ENCODE measurements around the gene MPL.

The MPL gene

DNA sequence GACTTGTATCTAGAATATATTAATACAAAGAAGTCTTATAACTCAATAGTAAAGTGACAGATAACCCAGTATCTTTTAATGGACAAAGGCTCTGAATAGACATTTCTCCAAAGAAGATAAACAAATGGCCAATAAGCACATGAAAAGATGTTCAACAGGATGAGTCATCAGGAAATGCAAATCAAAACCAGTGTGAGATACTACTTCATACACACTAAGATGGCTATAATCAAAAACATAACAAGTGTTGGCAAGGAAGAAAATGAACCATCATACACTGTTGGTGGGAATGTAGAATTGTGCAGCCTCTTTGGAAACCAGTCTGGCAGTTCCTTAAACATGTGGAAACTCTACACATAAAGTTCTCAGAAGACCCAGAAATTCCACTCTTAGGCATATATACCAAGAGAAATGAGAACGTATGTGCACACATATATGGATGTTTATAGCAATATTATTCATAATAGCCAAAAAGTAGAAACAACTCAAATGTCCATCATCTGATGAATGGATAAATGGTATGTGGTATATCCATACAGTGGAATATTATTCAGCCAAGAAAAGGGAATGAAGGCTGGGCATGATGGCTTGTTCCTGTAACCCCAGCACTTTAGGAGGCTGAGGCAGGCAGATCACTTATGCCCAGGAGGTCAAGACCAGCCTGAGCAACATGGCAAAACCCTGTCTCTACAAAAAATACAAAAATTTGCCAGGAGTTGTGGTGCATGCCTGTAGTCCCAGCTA lies 9.9 kb upstream of the MPL start:
- DNase-seq, result no peak

DNA sequence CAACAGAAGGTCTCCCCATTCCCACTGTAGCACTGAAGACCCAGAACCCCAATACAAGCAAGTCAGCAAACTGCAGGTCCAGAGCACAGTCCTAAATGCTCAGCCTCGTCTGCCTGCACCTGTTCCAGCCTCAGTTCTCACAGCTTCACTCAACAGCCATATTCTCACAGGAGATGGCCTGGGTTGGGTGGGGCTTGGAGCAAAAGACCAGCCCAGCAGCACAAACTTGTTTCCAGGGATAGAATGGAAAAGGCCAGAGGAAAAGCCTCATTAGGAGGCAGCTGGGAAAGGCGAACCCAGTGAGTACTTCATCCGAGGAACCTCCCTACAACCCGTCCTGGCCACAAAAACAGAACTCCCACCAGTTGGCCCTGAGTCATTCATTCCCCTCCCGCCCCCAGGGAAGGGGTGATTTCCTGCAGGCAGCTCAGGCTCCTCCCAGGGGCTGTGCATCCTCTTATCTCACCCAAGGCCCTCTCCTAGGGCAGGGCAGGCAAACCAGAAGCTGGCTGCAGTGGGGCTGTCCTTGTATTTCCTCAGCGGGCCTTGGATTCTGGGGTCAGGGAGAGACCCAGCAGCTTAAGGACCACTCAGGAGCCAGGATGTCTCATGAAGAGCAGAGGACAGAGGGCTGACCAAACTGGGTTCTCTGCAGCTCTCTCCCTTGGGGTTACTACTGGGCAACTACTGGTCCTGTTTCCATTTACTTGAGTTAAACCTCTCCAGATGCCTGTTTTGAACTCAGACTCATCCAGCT lies 7.4 kb upstream of the MPL start:
- DNase-seq, result no peak

DNA sequence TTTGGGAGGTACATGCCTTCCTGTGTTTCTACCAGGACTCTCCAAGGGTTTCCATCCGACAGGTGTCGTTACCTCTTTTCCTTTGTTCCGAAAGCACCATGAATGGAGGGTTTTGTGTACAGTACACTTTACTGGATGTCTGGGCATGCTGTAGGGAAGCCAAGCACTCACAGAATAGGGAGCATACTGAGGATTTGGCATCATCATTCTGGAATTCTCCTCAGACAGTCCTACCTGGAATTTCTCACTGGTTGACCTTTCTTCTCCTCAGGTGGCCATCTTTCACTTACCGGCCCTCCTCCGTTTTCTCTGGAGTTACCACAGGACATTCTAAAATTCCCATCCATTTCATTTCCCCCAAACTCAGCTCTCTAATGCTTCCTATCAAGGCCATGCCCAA lies 5.9 kb upstream of the MPL start:
- no peak for DNase-seq

DNA sequence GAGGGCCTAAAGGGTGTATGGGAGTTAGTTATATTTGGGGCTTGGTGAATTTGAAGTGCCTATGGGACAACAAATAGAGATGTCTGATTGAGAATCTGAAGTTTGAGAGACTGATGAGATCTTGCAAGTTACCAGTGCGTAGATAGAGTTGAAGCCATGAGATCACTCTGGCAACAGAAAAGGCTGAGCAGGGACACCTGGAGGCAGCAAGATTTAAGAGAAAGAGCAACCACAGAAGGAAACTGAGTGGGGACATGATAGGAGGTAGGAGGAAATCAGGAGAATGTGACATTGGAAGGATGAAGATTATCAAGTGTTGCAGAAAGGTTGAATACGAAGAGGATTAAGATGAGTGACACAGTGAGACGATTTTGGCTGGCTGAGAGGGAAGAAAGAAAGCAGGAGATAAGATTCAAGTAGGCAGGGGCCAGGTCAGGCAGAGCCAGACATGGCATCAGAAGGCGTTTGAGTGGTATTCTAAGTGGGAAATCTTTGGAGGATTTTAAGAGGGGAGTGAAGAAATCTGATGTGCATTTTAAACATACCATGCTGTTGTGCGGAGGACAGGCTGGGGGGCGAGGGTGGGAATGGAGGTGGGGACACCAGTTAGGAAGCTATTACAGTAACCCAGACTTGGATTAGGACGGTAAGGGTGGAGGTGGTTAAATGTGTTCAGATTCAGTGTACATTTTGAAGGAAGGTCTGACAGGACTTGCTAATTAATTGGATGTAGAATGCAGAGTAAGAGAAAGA lies 3.0 kb upstream of the MPL start:
- no peak for DNase-seq

DNA sequence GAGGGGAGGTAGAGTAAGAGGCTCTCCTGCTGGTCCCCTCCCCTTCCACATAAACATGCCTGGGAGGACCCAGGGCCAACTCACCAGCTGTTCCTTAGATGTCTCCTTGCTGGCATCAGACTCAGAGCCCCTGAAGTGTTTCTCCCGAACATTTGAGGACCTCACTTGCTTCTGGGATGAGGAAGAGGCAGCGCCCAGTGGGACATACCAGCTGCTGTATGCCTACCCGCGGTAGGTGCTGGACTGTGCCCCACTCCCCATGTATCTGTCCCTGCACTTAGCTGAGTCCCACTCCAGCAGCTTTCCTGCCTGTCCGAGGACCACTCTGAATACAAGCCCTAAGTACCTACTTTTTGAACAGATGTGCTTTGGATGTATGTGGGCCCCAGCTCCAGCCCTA lies 383 bp downstream of the MPL start:
- DNase-seq, result no peak

DNA sequence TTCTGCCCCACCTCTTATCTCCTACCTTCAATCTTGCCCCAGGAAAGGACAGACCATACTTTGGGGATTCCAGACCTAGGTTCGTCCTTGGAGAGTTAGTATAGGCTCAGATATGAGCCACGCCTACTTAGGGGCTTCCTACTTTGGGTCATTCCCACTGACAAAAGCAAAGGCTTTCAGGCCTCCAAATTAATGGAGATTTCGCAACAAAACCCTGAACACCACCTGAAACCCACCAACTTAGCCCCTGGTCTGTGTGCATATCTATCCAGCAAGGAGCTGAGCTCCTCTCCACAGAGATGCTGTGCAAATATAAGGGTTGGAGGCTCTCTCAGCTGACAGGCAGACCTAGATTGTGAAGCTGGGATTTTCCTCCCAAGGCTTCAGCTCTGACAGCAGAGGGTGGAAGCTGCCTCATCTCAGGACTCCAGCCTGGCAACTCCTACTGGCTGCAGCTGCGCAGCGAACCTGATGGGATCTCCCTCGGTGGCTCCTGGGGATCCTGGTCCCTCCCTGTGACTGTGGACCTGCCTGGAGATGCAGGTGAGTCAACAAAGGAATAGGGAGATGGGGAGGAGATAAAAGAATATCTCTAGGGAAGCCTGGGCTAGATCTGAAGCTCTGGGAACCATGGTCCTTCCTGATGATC lies 2.1 kb downstream of the MPL start:
- no peak for DNase-seq

DNA sequence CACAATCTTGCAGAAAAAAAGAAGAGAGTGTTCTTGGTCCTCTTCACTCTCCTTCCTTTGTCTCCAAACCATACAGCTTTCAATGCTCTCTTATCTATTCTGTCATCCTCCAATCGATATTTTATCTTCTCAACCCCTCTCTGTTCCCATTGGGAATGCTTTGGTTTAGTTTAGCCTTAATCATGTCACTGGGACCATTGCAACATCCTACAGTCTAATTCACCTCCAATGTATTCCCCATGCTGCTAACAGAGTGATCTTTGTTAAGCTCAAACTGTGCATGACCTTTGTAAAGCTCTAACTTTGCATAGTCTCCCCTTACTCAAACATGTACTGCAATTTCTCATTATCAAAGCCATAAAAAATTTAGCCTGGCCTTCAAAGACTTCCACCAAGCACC lies 2.9 kb downstream of the MPL start:
- no peak for DNase-seq

DNA sequence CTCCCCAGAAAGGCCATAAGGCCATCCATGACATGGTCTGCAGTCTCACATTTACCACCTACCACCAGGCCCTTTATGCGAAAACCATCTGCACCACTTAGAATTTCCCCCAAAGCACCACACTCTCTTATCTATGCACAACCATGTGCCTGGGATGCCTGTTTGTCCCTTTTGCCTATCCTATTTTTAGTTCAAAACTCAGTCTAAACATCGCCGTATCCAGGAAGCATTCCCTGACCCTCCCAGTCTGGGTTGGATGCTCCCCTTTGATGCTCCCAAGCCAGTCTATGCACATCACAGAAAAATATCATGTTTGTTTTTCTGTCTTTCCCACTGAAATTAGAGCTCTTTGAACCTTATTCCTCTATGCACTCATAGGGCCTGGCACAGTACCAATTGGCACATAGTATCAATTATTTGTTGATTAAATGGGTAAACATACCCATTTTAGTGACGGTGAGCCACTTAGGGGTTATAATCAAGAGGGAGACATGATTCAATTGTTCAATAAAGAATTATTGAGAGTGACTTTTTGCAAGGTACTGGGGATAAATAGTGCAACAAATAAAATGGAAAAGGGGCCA lies 6.7 kb downstream of the MPL start:
- no peak for DNase-seq

DNA sequence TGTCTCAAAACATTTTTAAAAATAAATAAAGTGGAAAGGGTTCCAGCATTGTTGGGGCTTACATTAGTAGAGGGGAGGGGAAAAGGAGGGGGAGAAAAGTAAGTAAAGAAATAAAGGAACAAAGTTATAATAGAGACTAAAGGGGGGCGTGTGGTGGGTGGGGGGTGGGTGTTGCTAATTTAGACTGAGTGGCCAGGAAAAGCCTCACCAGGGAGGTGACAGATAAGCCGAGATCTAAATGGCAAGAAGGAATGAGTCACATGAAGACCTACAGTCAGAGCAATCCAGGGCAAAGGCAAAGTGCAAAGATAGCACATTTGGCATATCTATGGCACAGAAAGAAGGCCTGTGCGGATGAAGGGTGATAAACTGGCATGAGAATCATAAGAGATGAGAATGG lies 7.5 kb downstream of the MPL start:
- DNase-seq, result no peak

DNA sequence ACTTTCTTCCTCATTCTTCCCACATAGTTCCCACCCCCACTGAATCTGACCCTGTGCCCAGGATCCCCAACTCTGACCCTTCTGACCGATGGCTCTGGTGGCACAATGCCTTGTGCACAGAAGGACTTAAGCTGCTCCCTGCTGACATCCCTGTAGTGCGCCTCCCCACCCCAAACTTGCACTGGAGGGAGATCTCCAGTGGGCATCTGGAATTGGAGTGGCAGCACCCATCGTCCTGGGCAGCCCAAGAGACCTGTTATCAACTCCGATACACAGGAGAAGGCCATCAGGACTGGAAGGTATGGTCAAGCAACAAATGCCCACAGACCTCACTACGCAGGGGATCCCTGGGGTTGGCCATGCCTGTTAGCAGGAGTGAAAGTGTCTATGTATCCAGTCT lies 9.0 kb downstream of the MPL start:
- no peak for DNase-seq

DNA sequence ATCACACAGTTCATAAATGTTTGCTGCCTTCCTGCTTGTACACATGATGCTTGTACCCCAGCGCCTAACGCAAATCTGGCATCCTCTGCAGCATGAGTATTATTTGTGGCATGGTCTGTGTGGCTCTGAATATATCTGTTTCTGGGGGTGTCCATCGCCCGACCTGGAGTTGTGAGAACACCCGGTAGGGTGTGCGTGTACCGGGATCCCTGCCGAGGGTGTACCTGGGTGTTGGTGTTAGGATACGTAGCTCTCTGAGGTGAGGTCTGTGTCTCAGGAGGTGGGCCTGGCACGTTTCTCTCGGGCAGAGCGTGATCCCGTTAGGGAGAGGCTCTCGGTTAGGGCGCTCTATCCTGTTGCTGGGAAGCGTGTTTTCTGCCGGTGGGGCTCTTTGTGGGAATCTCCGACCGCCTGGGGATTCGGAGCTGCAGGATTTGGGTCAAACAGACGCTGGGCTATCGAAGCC lies 10.8 kb downstream of the MPL start:
- DNase-seq, result no peak

DNA sequence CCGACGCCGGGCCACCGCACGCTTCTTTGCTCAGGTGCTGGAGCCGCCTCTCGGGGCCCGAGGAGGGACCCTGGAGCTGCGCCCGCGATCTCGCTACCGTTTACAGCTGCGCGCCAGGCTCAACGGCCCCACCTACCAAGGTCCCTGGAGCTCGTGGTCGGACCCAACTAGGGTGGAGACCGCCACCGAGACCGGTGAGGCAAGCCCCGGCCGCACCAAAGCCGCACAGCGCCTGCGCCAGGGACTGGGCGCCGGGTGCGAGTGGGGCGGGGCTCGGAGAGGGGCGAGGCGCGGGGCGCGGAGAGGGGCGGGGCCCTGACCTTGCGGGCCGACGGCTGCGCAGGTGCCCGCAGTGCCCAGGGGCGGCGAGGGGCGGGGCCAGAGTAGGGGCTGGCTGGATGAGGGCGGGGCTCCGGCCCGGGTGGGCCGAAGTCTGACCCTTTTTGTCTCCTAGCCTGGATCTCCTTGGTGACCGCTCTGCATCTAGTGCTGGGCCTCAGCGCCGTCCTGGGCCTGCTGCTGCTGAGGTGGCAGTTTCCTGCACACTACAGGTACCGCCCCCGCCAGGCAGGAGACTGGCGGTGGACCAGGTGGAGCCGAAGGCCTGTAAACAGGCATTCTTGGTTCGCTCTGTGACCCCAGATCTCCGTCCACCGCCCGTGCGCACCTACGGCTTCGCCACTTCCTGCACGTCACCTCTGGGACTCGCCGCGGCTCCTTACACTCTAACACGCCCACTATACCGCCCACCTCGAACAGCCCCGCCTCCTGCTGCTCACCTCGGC lies 11.4 kb downstream of the MPL start:
- no peak for DNase-seq

DNA sequence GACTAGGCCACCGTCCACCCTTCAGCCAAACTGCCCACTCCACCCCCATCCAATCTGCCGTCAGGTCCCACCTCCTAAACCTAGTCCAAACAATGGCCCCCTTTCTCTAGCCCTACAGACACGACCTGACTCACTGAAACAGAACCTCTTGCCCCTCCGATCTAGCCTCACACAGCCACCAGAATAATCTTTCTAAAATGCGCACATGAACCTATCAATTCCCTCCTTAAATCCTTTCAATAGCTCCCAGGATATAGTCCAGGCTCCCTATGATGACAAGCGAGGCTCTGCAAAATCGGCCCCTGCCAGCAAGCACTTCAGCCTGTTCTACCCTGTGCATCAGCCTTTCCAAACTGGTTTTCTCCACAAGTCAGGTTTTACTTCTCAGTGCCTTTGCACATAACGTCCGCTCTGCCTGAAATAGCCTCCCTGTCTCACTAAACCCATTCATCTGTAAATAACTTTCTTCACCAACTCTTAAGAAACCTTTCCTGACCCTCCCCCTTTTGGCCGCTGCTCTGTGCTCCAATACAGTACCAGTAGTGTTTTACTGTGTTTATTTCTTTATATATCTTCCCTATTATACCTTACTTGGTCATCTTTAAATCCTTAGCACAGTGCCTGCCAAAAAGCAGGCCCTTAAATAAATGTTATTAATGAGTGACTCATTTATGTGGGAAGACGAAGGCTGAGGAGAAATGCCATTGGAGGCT lies 12.1 kb downstream of the MPL start:
- no peak for DNase-seq

DNA sequence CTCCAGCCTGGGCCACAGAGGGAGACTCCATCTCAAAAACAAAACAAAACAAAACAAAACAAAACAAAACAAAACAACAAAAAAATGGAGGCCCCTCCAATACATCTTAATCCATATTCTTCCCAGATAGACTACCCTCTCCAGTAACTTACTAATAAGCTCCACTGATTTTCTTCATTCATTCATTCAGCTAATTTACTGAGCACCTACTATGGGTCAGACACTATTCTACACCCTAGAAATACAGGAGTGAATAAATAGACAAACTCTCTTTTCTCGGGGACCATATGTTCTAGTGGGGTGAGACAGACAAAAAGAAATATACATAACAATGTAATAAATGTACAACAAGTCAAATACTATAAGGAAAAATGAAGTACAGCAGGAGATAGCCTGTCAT lies 13.4 kb downstream of the MPL start:
- no peak for DNase-seq

DNA sequence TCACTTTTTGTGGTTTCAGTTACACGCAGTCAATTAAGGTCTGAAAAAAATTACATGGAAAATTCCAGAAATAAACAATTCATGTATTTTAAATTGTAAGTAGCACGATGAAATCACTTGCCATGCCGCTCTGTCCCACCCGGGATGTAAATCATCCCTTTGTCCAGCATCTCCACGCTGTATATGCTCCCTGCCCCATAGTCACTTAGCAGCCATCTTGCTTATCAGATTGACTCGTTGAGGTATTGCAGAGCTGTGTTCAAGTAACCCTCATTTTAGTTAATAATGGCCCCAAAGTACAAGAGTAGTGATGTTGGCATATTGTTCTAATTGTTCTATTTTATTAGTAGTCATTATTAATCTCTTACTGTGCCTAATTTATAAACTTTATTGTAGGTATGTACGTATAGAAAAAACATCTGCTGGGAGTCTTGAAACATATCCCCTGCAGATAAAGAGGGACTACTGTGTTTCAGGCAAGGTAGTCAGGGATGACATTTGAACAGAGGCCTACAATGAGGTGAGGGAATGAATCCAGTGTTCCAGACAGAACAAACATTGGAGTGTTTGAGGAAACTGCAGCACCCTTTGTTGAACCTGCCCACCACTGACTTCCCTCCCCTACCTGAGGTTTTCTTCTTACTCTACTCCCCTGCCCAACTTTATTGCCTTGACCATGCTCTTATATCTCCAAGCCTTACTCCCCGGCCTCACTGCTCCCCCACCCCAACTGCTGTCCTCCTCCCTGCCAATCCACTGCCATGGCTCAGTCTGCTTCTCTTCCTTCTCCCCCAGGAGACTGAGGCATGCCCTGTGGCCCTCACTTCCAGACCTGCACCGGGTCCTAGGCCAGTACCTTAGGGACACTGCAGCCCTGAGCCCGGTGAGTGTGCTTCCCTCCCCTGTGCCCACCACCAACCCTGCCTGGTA lies 14.1 kb downstream of the MPL start:
- no peak for DNase-seq

DNA sequence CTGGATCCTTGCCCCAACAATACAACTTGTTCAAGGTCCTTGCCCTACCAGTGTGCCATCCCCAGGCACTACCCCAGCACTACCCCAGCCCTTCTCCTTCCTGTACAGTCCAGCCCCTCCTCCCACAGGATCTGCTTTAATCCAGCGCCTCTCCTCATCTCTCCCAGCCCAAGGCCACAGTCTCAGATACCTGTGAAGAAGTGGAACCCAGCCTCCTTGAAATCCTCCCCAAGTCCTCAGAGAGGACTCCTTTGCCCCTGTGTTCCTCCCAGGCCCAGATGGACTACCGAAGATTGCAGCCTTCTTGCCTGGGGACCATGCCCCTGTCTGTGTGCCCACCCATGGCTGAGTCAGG lies 14.7 kb downstream of the MPL start:
- no peak for DNase-seq

DNA sequence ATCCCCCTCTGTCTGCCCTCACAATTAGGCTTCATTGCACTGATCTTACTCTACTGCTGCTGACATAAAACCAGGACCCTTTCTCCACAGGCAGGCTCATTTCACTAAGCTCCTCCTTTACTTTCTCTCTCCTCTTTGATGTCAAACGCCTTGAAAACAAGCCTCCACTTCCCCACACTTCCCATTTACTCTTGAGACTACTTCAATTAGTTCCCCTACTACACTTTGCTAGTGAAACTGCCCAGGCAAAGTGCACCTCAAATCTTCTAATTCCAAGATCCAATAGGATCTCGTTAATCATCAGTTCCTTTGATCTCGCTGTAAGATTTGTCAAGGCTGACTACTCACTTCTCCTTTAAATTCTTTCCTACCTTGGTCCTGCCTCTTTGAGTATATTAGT lies 15.3 kb downstream of the MPL start:
- DNase-seq, result no peak

DNA sequence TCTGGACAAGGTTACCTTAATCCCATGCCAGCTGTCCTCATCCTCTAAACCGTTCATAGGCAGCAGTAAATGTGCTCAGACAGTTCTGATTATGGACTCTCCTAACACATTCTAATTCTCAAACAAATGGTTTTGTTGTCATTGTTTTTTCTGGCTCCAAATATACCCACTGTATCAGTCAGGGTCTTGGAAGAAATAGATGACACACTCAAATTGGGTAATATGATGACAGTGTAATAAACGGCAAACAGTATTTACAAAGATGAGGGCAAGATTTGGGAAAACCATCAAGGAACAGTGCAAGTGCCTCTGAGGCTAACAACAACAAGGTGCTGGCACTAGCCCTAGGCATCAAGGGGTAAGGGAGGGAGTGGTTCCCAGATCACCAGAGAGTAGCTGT lies 16.9 kb downstream of the MPL start:
- DNase-seq, result no peak

DNA sequence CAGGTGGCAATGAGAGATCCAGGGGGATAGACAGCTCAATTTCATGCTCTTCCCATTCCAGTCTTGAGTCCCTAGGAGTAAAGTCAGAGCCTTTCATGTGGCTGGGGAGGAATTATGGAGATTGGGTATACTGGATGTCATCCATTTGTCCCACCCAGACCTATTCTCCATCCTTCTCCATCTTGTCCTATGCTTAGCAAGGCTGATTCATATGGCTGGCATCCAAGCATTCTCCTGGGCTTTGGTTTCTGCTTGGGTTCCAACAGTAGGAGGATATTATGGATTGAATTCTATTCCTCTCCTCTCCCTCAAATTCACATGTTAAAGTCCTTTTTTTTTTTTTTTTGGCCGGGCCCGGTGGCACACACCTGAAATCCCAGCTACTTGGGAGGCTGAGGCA lies 17.3 kb downstream of the MPL start:
- no peak for DNase-seq

DNA sequence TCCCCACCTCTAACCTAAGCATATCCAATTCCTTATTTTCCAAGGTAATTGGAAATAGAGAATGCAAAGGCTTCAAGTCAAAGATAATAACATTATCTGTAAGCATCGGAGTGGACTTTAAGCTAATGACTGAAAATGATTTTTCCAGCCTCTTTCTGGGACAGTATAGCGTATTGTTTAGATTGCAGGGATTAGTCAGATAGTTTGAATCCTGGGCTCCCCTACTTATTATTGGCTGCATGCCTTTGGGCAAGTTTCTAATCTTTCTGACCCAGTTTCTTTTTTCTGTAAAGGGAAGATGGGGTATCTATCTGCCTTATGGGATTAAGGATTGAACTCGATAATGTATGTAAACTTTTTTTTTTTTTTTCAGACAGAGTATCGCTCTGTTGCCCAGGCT lies 19.6 kb downstream of the MPL start:
- no peak for DNase-seq
